ENCODE data around the gene WNT16. TPM values are rescaled to one million over a fixed set of nuclear protein-coding genes. Genes with fewer than 3 reads are reported as not detected.

The WNT16 gene
- polyA plus RNA-seq, 3 donors: not detected

DNA sequence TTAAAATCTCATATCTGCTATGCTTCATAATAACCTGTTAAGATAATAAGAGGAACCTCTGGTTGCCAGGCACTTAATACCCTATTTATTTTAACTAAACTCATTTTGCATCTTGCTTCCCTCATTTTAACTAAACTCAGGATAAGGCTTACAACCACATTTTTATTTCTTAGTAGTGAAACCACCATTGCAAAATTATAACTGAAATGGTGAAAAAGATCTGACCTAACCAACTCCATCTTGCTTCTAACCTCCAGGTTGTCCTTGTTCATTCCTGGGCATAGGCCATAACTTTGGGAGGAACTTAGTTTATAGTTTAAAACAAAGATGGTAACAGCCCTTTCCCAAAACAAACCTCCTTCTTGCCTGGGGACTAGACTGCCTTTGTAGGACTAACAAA is 61.3 kb downstream of the WNT16 start:
- no peak for DNase-seq (ENCODE audit: low read depth in 3 of 3, low spot score in 2 of 3)

DNA sequence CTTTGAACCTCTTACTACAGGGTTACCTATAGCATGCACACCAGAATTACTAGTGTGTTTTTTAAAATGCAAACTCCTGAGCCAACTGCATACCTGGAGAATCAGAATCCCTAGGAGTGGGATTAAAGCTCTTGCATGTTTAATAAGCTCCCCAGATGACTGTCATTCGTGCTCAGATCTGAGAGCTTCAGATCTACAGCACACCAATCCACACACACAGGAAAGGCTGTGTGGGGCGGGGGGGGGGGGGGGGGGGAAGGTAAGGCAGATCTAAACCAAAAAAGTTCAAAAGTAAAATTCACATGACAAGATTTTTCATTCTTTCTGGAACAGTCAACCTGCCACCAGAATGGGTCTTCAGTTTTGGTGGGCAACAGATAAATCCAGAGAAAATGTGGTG is 61.8 kb downstream of the WNT16 start:
- DNase-seq (ENCODE audit: low read depth in 3 of 3, low spot score in 2 of 3): no peak

Other genes with a start within 250 kb of the WNT16 start
- 100 to 1,000 TPM; 119 to 130 (median 119) TPM for gene FAM3C, start 67.3 kb downstream of the WNT16 start, polyA plus RNA-seq (ENCODE audit: insufficient read length in 3 of 3)